NCI-H2196 treated with DMSO at 0.1 percent for 48 hours (cell line): ENCODE results near the gene BMS1.
"Not testable (repeated sequence)": the region's sequence is repeated elsewhere in the genome, so short reads cannot be mapped to it uniquely, and the experiment has no call there.

Experiments used
- DNase-seq: peaks from one replicate; lab custom pipeline; 2025; ENCODE audit not compliant: unreplicated experiment; lab: John Stamatoyannopoulos, UW

BMS1 gene

DNA sequence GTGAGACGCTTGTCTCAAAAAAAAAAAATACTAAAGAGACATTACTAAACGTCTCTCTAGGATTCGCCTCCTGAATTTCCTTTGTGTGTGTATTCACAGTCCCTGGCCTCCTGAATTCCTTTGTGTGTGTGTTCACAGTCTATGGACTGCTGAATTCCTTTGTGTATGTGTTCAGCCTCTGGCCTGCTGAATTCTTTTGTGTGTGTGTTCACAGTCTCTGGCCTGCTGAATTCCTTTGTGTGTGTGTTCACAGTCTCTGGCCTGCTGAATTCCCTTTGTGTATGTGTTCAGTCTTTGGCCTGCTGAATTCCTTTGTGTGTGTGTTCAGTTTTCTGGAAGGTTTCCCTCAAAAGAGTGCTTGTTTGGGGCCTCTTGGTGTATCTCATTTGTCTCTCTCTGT is 8.2 kb downstream of the BMS1 start:
- DNase-seq: no peak

DNA sequence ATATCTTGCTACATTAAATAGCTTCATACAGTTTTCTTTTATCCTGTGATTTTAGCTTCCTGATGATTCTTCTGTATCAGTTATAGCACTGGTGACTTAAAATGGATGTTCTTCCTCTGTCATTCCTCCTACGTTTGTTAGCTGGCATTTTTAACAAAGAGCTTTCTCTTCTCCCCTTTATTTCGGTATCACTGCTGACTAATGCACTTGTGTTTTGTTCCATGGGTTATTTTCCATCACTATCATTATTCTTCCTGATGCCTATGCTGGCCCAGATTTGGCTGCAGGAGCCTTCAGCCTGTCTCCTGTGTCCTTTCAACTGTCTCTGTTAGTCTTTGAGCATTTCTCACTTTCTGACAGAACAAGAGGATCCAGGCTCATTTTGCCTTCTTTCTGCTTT is 13.1 kb downstream of the BMS1 start:
- DNase-seq: no peak

DNA sequence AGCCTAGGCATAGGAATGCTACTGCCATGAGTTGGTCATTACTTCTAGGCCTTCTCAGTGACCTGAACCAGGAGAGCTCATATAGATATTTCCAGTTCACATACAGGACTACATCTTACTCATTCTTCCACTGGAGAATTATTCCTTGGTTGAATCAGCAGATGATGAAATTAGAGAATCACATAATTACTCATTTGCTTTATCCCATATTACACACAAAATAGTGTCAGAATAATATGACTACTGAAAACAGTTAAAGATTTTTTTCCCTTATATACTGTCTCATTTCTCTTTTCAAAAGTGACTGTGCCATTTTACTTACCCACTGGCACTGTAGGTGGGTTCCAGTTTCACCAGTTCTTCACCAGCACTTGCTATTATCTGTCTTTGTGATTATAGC is 18.5 kb downstream of the BMS1 start:
- DNase-seq: no peak

GRCh38 chr10:42802876-42803275 is 20.3 kb downstream of the BMS1 start:
- no peak for DNase-seq

DNA sequence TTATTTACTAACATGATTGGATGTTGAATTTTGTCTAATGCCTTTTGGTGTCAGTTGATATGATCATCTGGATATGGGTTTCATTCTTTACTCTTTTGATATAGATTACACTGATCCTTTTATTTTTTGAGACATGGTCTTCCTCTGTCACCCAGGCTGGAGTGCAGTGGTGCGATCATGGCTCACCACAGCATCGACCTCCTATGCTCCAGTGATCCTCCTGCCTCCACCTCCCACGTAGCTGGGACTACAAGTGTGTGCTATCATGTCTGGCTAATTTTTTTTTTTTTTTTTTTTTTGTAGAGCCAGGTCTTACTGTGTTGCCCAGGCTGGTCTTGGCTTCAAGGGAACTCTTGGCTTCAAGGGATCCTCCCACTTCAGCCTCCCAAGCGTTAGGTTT is 27.1 kb downstream of the BMS1 start:
- no peak for DNase-seq

DNA sequence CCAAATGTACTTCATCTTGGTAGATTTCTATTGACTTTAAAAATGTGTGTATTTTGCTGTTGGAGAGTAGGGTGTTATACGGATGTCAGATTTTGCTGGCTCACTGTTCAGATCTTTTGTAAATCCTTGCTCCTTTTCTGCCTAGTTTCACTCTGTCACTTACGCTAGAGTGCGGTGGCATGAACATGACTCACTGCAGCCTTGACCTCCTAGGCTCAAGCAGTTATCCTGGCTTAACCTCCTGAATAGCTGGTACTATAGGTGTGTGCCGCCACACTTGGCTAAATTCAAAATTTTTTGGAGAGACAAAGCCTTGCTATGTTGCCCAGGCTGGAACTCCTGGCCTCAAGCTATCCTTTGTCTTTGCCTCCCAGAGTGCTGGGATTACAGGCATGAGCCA is 29.4 kb downstream of the BMS1 start:
- DNase-seq: no peak

DNA sequence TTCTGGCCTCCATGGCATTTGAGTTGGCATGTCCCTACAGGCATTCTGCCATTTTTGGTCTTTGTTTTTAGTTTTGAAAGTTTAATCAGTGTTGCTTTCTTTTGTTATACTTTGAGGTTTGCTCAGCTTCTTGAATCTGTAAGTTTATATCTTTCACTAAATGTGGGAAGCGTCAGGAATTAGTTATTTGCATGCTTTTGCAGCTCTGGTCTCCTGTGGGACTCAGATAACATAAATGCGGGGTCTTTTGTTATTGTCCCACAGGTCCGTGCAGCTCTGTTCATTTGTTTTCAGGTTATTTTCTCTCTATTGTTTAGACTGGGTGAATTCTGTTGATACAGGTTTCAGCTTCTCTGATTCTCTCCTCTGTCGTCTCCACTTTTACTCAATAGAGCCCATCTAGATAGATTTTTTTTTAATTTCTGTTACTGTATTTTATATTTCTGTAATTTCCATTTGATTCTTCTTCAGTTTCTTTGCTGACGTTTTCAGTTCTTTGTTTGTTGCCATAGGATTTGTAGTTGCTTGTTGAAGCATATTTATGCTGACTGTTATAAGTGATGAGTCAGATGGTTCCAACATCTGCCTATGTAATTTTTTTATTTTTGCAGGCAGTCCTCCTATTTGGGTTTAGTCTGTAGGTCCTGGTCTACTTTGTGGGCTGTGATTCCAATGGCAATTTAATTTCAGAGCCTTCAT is 31.5 kb downstream of the BMS1 start:
- not testable (repeated sequence) for DNase-seq

GRCh38 chr10:42816334-42816733 is 33.7 kb downstream of the BMS1 start:
- not testable (repeated sequence) for DNase-seq

DNA sequence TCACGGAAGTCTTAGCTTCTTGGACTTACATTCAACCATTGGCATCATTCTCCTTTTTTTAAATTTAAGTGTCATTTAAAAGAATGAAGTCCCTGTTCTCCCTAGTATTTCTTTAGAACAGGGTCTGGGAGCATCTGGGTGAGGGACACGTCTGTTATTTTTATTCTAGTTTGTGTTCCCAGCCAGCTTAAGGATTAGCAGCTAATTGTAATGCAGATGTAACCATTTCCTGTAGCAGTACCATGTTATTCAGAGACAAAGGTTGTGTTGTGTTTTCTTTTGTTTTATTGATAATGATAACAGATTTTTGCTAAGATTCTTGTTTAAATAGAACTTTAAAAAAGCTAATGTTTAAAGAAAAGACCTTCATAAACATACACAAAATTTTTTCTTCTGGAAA is 34.3 kb downstream of the BMS1 start:
- DNase-seq: no peak

GRCh38 chr10:42817417-42817816 is 34.8 kb downstream of the BMS1 start:
- DNase-seq: not testable (repeated sequence)

GRCh38 chr10:42826759-42827158 is 44.2 kb downstream of the BMS1 start:
- DNase-seq: not testable (repeated sequence)

- no peak for DNase-seq
These were observed 44.6 kb downstream of the BMS1 start for GRCh38 chr10:42827201-42827600.

- not testable (repeated sequence) for DNase-seq
These were observed 45.8 kb downstream of the BMS1 start for GRCh38 chr10:42828391-42828790.

- DNase-seq: no peak
These were observed 47.6 kb downstream of the BMS1 start for GRCh38 chr10:42830237-42830636.

- DNase-seq: no peak
These were observed 53.5 kb downstream of the BMS1 start for GRCh38 chr10:42836096-42836495.

DNA sequence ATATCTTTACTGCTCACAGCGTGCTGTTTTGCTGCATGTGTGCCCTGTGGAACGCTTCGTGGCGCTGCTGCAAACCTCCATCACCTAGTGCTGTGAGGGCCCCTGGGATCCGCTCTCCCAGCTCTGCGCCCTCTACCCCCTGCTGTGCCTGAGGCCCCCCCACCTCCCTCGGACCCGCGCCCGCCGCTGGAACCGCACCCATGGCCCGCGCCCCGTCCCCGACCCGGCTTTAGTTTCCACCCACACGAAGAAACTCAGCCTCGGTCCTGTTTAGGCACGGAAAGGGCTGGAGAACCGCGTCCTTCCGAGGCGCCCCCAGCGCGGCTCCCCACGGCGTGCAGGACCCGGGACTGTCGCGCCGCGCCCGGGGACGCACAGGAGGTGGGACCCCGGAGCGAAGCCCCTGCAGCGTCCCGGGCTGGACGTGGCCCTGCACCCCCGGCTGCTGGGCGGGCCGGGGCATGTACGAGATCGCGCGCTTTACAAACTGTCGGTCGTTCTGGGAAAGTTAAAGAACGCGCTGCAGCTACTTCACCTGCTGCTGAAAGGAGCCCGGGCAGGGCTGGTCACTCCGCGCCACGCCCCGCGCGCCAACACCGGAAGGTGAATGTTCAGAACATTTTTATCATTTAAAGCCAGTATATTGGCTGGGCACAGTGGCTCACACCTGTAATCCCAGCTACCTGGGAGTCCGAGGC is 54.3 kb downstream of the BMS1 start:
- DNase-seq: no peak

DNA sequence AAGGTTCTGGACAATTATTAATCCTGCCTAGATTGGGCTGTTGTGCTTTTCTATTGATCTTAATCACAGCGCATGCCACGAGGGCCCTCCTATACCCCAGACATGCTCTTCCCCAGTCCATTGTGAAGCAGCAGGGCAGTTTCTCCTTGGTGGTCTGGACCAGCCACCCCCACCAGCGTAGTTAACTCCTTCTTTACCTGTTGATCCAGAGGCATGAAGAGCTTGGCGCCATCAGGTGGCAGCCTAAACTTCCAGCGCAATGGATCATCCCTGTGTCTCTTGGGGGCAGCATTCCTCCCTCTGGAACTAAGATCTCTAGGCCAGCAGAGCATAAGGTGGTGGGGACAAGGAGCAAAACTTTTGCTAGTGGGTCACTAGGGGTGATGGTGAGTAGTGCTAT is 62.2 kb downstream of the BMS1 start:
- not testable (repeated sequence) for DNase-seq

GRCh38 chr10:42847261-42847660 is 64.7 kb downstream of the BMS1 start:
- DNase-seq: not testable (repeated sequence)

- no peak for DNase-seq
These were observed 68.3 kb downstream of the BMS1 start for GRCh38 chr10:42850931-42851330.

DNA sequence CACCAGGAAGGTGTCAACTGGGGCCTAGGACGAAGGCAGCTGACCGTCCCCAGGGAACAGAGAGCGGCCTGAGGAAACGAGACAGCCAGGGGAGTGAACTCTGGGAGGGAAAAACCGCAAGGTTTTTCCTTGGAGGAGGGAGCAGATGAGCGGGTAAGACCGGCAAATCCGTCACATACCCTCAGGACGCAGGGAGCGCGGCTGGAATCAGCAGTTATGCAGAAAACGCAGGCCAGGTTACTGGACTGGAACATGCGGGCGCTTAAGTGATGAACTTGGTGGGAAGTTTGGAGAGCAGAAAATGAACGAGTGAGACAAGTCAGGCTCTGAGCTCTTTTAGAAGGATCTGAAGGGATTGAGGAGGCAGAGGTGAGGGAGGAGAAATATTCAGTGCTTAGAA is 76.7 kb downstream of the BMS1 start:
- no peak for DNase-seq

- DNase-seq: not testable (repeated sequence)
These were observed 77.4 kb downstream of the BMS1 start for GRCh38 chr10:42860016-42860415.

DNA sequence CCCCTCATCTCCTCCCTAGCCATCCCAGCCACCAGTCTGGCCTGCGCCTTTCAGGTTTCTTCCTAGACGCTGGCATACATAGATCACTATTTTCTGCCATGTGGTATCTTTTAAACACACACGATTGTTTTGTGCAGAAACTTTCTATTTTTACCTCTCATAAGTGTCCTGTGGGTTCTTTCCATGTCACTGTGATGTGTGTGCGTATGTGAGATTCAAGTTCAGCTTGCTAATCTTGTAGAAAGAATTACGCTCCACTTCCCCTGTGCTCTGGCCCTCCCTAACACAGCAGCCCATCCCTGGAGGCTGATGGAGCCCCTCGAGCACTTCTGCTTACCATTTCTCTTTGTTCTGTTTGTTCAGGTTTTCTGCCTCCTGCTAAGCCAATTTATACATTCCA is 80.2 kb downstream of the BMS1 start:
- not testable (repeated sequence) for DNase-seq

DNA sequence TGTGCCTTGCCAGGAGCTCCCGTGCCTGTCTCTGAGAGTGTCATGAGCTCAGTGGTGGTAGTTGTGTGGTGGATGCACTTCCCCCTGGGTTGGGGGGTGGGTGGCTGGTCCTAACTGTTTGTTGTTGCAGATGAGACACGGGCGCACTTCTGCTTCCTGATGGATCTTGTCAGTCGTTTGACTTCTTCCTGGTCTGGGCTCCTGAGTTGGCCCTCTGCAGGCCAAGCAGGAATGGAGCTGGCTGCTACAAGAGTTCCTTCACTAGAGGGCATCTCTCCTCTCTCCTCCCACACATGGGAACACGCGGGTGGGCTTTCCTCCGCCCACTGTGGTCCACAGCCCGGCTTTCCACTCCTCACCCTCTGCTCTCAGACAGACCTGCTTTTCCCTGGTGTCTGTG is 82.0 kb downstream of the BMS1 start:
- no peak for DNase-seq
